Activated gamma-delta T cell treated with anti-CD3 and anti-CD28 coated beads, Interleukin-2, amount 50 U/mL, for 16 hours (primary cell): ENCODE results near the gene VAMP4.
A peak's percentile ranks its signal among the peaks of the same experiment; 100 is the strongest.
"Not testable (repeated sequence)": the region's sequence is repeated elsewhere in the genome, so short reads cannot be mapped to it uniquely, and the experiment has no call there.

Source experiments
- DNase-seq: peaks from one replicate; pipeline ENCODE4 v3.0.0-alpha.2; 2020; ENCODE audit warnings: low read depth

The VAMP4 gene

DNA sequence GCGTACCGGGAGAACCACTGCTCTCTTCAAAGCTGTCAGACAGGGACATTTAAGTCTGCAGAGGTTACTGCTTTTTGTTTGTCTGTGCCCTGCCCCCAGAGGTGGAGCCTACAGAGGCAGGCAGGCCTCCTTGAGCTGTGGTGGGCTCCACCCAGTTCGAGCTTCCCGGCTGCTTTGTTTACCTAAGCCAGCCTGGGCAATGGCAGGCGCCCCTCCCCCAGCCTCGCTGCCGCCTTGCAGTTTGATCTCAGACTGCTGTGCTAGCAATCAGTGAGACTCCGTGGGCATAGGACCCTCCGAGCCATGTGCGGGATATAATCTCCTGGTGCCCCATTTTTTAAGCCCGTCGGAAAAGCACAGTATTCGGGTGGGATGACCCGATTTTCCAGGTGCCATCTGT lies 46.1 kb downstream of the VAMP4 start:
- DNase-seq, result not testable (repeated sequence)

DNA sequence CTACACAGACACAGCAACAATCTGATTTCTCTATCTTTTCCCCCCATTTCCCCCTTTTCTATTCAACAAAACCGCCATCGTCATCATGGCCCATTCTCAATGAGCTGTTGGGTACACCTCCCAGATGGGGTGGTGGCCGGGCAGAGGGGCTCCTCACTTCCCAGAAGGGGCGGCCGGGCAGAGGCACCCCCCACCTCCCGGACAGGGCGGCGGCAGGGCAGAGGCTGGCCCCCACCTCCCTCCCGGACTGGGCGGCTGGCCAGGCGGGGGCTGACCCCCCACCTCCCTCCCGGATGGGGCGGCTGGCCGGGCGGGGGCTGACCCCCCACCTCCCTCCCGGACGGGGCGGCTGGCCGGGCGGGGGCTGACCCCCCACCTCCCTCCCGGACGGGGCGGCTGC lies 48.3 kb downstream of the VAMP4 start:
- DNase-seq, result not testable (repeated sequence)

DNA sequence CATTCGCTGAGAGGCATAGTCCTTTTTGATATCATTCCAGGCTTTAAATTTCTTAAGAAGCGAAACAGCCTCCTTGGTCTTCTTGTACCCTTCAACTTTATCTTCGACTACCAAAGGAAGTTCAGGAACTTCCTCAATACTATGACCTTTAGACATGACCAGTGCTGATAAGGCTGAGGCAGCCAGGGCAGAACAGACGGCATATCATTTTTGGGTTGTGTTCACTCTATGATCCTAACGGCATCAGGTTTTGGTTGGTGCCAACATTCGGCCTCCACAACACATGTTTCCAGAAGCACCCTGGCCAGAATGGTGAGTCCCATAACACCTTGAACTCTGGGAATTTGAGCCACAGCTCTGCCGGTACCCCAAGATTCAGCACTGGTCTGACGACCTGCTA lies 58.0 kb downstream of the VAMP4 start:
- DNase-seq, result no peak

DNA sequence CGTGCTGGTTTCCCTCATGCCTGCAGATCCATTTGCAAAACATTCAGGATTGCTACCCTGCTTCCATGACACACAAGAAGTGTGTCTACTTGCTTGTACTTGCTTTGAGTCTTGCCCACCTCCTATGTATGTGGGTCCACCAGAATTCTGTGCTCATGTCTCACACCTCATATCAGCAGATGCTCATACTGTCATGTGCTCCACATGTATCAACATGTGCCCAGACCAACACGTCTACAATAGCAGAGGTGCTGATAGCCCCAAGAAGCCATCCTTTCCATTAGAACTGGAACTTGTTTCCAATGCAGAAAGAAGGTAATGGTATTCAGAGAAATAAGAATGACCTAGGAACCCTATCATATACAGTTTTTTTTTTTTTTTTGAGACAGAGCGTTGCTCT lies 61.5 kb downstream of the VAMP4 start:
- no peak for DNase-seq

DNA sequence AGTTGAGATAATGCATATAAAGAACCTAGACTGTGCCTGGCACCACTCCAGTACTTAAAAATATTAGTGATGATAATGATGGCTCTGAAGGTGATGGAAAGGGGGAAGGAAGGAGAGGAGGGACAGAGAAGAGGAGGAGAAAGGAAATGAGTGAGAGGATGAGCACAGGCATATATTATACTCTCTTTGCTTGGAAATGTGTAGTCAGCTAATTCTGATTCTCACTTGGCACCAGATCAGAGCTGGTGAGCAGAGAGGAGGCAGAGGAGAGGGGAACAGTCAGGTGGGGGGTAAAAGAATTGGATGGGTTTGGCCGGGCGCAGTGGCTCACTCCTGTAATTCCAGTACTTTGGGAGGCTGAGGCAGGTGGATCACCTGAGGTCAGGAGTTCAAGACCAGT lies 65.0 kb downstream of the VAMP4 start:
- DNase-seq, result no peak

DNA sequence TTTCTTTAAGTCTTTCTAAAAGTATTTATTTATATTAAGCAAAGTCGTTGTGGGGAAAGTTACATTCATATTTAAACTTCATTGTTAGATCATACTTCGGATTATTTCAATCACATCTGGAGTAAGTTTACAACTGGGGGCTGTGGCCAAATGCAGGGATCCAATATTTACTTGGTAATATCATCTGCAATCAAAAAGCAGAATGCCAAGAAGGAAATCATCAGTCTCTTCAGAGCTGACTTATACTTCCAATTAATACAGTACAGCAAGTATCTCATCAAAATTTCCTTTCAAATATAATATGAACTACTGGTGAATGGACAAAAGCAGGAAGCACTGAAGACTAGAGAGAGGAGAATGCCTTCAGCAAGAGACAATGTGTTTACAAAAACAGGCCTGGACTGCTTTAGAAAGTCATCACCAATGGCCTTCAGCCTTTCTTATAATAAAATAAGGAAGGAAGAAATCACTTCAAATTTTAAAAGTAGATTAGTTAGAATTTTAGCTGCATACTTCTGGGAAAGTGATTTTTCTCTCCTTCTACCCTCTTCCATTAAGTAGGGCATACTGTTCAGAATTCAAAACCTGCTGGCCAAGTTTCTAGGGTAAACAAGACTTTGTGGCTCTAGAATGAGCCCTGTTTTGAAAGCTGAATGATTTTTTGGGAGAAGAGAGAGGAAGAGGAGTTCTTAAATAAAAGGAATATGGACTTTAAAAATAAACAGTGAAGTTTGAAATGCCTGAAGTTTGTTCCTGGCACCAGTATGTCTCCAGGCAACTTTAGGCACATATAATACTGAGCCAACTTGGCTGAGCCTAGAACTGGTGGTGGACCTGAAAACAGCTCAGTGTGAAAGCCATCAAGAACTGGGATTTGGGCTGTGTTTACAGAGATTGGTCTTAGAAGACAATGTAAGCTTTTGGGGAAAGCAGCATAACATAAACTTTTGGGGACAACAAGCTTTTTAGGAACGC lies 67.1 kb downstream of the VAMP4 start:
- no peak for DNase-seq

DNA sequence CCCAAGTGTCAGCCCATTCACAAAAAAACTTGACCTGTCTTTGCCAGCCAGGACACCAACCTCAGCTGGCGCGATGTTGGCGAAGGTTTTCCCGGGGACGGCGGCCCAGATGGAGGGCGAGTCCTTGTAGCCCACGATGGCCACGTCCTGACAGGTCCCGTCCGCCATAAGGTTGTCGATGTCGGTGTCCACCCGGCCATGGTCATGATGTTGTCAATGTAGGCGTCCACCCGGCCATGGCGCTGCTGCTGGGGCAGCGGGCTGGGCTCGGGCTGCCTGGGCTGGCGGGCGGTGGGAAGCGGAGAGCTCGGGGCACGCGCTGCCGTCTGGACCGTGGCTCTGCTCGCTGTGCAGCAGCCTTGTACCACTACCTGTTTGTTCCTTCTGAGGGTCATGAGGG lies 71.1 kb downstream of the VAMP4 start:
- DNase-seq, result no peak

DNA sequence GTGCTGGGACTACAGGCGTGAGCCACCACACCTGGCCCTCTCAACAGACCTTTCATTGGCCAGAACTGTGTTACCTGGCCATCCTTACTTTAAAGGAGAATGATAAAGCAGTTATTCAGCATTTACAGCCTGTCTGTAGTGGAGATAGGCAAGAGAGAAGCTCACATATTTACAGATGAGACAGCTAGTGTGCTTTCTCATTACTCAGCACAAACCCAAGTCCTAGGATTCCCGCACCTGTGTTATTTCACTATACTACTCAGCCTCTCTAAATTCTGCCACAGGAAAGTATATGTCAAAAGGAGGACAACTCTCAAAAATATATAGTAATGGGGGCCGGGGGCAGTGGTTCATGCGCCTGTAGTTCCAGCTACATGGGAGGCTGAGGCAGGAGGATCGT lies 73.5 kb downstream of the VAMP4 start:
- no peak for DNase-seq

DNA sequence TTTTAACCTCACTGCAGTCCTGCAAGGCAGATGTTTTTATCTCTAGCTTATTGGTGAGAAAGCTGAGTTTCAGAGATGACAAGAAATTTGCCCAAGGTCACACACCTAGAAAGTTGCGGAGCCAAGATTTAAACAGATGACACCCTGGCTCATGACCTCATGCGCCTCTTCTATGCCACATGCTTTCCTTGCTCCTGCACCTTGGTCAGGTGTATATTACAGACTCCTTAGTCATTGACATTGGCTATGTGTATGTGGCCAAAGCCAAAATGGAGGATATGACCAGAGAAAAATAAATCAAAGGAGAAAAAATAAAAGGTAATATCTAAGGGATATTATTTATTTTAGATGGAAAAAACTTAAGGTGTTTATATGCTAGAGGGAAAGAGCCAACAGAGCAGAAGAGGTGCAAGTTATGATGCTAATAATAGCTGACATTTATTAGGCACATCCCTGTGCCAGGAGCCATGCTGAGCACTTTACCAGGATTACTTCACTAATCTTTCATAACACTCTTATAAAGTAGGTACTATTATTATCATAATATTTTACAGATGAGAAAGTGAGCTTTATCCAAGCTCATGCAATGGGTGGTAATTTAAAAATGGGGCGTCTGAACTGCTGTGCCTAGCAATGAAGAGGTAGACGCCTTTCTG lies 75.6 kb downstream of the VAMP4 start:
- DNase-seq, result no peak

DNA sequence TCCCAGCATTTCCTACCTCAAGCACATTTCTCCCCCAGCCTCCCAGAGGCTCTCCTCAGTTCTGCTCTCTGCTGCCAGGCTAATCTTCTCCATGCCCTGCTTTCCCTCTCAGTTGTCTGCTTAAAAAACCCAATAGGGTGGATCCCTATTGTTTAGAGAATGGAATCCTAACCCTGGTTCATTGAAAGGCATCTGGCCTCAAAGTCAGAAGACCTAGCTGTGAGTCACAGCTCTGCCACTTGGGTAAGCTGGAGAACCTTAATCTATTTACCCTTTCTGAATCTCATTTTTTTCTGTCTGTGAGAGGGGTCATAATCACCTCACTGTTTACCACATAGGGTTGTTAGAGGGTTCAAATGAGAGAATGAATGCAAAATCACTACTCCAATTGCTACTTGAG lies 76.9 kb downstream of the VAMP4 start:
- no peak for DNase-seq

DNA sequence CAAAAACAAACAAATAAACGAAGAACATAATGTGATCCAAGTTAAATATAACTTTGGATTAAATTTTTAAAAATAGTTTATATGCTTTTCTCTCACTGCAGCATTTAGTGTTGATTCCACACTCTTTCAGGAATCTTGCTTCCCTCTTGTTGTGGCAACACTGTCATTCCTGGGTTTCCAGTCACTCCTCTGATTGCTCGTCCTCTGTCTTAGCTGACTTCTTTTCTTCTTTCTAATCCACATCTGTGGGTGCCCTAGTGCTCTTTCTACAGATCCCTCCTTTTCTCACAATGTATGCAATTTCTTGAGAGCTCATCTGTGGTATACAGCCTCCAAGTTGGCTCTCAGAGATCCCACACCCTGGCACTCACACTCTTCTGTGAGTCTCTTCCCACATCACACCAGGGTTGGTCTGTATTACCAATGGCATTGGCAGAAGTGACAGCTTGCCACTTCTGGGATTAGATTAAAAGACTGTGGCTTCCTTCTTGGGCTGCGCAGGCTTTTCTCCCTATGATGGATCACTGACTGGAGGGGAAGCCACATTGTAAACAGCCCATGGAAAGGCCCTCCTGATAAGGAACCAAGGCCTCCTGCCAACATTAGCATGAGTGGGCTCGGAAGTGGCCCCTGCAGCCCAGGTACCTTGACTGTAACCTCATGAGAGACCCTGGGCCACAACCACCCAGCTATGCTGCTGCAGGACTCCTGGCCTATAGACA lies 77.8 kb downstream of the VAMP4 start:
- DNase-seq, result no peak

DNA sequence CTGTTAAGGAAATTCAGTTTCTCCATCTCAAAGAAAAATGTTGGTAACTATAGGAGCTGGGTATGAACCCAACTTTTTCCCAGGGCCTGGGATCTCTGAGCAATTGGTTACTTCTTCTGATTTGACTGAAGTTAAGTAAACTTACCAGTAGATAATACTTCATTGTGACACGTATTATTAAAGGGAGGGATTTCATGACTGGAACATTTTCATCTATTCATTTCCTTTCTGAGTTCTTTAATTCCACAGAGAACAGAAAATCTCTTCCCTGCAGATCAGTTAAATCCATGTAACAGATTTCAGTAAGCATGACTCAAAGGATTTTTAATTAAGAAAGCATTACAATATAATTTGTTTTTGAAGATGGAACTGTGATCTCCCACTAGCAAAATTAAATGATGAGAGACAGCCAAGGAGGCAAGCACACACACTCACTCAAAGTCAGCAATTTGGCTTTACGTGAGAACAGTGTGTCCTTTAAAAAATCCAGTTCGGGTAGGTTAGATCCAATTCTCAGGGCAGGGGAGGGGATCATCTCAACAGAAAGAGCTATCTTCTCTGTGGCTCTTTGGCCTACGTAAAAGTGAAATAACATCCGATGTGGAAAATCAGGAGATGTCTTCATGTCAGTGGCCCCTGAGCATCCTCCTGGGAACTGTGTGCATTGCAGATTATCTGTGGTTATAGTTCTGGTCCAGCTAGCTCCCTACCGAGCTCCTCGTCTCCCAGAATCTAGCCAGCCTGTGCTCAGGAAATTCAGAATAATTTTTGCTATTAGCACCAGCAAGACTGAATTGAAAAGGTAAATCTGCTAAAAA lies 78.6 kb downstream of the VAMP4 start:
- no peak for DNase-seq

DNA sequence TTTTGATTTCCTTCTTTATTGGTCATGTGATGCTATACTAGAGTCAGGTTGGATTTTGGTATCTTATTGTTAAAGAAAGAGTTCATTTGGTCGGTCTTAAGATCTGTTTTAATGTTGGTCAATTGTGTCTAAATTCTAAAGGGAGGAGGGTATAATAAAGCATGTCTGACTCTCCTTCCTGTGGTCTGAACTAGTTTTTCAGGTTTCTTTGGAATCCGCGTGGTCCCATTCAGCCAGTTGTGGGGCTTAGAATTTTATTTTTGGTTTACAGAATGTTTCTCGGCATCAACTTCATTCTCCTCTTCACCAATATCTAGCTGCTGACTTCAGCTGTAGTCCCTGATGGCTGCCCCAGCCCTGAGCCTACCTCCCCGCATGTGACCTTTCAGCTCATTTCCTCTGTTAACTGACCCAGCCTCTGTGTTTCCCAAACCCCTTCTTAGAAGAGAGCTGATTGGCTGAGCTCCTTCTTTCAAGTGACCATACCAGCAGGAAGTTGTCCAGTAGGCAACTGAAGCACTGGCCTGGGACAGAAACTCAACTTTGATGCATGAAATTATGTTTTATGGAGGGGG lies 80.7 kb downstream of the VAMP4 start:
- DNase-seq, result no peak

DNA sequence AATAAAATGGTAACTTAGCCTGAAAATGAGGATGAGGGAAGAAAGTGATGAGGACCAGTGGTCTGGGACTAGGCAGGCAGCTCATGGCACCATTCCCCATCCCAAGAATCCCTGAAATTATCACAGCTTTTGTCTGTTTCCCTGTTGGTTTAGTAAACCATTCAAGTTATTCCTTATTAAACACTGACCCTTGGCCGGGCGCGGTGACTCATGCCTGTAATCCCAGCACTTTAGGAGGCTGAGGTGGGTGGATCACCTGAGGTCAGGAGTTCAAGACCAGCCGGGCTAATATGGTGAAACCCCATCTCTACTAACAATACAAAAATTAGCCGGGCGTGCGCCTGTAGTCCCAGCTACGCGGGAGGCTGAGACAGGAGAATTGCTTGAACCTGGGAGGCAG lies 85.7 kb downstream of the VAMP4 start:
- not testable (repeated sequence) for DNase-seq

DNA sequence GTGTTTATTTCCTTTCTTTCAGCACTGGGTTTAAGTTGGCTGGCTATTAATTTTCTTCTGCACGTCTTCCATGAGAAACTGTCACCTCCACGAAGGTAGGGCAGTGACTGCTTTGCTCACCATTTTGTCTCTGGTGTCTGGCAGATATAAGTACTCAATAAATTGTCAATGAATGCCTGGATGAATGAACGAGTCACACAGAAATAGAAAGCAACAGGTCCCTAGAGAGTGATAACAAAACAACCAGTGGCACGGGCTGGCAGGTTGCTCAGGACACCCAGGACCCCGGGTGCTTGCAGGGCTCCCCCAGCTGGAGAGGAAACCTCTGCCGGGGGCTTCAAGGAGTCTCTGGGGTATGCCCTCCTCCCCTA lies 86.1 kb downstream of the VAMP4 start:
- DNase-seq, result no peak

DNA sequence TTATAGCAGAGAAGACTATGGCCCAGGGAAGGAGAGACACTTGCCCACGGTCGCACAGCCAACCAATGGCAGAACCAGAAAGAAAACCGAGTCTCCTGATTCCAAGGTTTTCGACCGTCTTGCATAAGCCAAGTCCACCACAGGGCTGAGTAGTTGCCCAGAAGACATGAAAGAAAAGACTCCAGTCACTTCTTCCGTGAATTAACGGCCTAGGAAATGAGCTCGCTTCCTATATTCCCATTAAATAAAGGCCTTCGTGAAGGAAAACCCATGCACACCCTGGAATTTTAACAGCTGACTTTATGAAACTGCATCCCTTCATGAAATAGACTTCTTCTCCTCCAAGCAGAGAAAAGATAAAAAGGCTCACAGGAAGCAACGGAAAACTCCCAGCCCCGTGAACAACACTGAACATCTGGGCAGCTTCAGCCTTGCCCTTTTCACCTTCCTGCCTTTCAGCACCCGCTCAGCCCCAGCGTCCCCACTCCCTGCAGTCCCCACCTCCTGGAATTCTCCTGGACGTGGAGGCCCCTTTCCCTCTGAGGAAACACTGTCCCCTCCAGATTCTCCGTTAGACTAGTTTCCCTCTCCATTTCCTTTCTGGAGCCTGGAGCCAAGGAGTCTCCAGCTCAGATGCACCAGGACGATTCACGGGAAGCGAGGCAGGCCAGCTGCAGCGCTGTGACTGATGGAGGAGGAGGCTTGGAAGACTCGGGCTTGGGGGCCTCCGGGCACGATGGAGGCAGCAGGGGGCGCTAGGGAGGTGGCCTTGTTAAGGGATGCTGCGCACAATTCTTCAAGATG lies 86.7 kb downstream of the VAMP4 start:
- DNase-seq, result peak; percentile 47

DNA sequence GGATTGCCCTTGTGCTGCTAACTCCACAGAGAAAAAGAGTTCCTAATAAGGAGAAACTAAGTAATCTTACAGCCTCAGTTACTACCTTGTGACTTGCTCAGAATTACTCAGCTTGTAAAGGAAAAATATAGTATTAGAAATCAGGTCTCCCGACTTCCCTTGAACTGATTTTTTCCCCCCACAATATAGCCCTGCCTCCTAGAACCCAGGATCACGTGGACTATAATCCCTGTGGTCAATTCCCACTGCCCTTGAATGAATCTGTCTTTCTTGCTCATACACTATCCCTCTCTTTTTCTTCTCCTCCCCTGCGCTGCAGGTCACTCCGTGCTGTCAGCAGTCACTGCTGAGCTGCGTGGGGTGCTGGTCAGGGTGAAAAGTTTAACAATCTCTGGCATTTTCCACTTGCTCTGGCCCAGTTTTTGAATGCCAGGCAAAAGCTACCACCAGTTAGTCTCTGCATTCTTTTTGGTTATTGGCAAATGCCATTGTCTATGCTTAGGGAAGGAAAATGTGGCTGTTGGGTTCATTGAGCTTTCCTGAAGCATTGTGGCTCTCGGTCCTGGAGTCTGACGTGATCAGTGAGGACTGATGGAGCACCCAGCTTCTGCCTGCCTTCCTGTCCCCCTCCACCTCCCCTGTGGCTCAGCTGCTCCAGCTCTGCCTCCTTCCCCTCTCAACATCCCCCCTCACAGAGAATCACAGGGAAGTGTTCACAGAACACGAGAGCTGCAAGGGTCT lies 87.5 kb downstream of the VAMP4 start:
- DNase-seq, result no peak

DNA sequence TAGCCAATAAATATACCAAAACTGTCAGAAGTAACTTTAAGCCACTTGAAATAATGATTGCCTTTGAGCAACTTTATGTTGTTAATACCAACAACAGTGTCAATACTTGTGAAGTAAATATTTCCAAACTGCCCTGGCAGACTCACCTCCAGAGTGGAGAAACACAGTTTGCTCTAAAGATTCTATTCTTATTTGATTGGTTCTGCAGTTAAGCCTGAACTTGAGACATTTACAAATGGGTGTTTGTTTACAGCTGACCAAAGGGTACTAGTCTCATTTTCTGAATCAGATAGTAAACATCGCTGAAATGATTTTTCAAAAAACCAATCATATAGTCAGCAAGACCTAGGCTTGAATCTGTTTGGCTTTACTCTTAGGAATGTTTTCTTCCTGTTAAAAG lies 88.1 kb downstream of the VAMP4 start:
- no peak for DNase-seq

DNA sequence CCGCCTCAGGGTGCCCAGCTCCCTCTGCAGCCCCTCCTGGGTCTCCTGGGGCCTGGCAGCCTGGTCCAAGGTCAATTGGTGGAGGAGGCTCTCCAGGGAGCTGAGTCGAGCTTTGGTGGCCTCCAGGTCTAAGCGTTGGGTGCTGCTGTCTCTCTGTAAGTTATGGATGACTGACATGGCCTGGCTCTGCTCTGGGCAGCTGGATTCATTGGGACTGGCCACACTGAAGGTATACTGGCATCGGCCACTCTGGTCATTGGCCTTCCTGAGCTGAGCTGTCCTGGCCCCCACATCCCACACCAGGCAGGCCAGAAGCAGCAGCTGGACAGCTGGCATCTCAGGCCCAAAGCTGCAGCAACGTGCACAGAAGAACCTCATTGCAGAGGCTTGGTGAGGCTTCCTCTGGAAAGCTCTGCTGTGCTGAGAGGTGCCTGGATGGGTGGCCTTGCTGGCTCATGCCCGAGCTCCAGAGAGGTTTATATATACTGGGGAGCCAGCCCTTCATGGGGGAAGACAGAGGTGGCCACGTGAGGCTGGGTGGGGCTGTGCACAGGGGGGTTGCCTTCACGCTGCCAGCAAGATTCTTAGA lies 89.5 kb downstream of the VAMP4 start, which contains the start of gene MYOC:
Gene MYOC, minus strand, starts transcription at position 455 of the 589 bp plus-strand sequence. Its CDS starts 77 bp downstream, at position 378.
- no peak for DNase-seq
